ENCODE measurements around the gene KLHL22. TPM values are rescaled to one million over a fixed set of nuclear protein-coding genes. Genes with fewer than 3 reads are reported as not detected.

KLHL22 gene
- total and polyA plus RNA-seq, 2 of the 8 experiments (the other 6 are each of a cell fraction or from before 2014, with no cell fraction given), result 9.4 to 16.2 TPM

DNA sequence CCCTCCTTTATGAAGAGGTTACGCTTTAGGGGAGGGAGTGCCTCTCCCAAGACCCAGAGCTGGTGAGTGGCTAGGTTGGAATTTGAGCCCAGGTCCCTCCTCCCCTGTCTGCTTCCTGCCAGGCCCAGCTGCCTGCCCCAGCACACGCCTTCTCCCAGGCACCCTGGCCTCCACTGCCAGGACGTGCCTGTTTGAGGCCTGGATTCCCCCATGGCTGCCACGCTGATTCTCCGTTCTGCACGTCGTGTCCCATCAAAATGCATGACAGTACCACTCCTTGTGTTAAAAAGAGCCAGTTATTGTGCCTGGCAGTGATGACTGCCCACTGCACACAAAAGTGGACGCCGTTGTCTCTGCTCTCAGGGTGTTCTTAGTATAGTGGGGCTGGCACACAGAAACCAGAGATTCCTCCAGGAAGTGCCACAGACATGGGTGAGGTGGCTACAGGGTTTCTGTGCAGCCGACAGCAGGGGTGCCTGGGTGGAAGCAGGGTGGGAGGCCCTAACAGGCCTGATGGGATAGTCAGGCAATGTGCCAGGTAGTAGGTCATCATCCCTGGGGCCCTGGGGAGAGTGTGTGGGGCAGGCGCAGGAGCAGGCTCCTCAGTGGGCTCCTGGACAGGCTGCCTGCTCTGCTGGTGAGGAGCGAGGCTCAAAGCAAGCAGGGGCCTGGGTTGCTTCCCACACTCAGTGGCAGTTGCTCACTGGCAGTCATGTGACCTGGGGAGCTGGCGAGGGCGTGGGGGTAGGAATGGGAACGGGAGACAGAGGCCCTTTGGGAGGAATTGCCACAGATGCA lies 36.0 kb upstream of the KLHL22 start:
- H3K18ac ChIP-seq (ENCODE audit: extremely low read depth, low read length), result peak overlapping the region; percentile 19; the same call in 1 of the 2 replicates
- no peak for DNase-seq (ENCODE audit: low read depth in 1 of 2, low spot score in 2 of 2)
- H3K4ac ChIP-seq (replicated peaks; ENCODE audit: insufficient read length, low read depth, low read length), result peak overlapping the region; percentile 61
- no peak overlapping the region for H3K27ac ChIP-seq (ENCODE audit: low read depth, low read length)
- H2BK120ac ChIP-seq (replicated peaks; ENCODE audit: low read depth, low read length), result no peak overlapping the region
- no peak overlapping the region for H4K8ac ChIP-seq (ENCODE audit: extremely low read depth, insufficient read depth, low read length)
- 0 out of 2 replicates have a peak overlapping the region, but pooled peaks have one; percentile 27 for H2BK12ac ChIP-seq (ENCODE audit: low read depth, low read length)
- no peak overlapping the region for H2BK15ac ChIP-seq (ENCODE audit: low read length)
- TF ChIP-seq TEAD4 (IDR thresholded peaks at IDR 0.05; ENCODE audit: low read depth, low read length) (0 out of 2 replicates have a peak, but pooled peaks have one; percentile 29), CEBPB (IDR thresholded peaks at IDR 0.05; ENCODE audit: low read depth, low read length) (no peak), CHD1 (IDR thresholded peaks at IDR 0.05; ENCODE audit: low read depth, low read length) (no peak)
- TF ChIP-seq, protein P1, sequence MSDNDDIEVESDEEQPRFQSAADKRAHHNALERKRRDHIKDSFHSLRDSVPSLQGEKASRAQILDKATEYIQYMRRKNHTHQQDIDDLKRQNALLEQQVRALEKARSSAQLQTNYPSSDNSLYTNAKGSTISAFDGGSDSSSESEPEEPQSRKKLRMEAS (IDR thresholded peaks at IDR 0.05), result 0 out of 2 replicates have a peak, but pooled peaks have one; percentile 14
- no peak overlapping the region for H4K5ac ChIP-seq (ENCODE audit: insufficient read length, low read depth, low read length)
- H3K4me2 ChIP-seq (ENCODE audit: insufficient read depth in 1 of 2, low read depth in 2 of 2, low read length in 2 of 2), result no peak overlapping the region
- peak overlapping the region; percentile 72; the same call in 1 of the 2 replicates for H2BK5ac ChIP-seq (ENCODE audit: low read depth, low read length)
- H3K56ac ChIP-seq (replicated peaks; ENCODE audit: insufficient read length, low read depth, low read length), result no peak overlapping the region
- H3K14ac ChIP-seq (ENCODE audit: insufficient read length), result no peak overlapping the region
- POLR2A ChIA-PET (ENCODE audit: partially characterized antibody), result interaction anchor here (0.8 to 1.2 kb wide), 3 partner anchors 11 to 22 kb away, joined by 3 to 5 read pairs (median 4); no protein-coding TSS in a partner anchor
- no peak overlapping the region for H3K9ac ChIP-seq (replicated peaks in 1 of 4; ENCODE audit: extremely low read depth in 1 of 4, low read depth in 3 of 4, low read length in 3 of 4)
- peak overlapping the region; percentile 82; the same call in 1 of the 2 replicates for H2AK5ac ChIP-seq (ENCODE audit: low read depth, low read length)
- H3K23ac ChIP-seq (ENCODE audit: insufficient read length), result no peak overlapping the region
- no peak overlapping the region for H2AFZ ChIP-seq (ENCODE audit: low read length)
- peaks cover 0 to 3% of the 10 kb centered on the region in 2 experiments; a peak in 1 of 4 replicates for H3K9me3 ChIP-seq (ENCODE audit: insufficient read depth in 2 of 2, low read depth in 1 of 2, low read length in 1 of 2)
- FAIRE-seq, result no peak
- H3K23me2 ChIP-seq (ENCODE audit: low read depth, low read length), result peaks cover 3% of the 10 kb centered on the region; the same call in 1 of the 2 replicates
- H4K91ac ChIP-seq (replicated peaks; ENCODE audit: insufficient read length, low read length), result no peak overlapping the region
- WGBS, 2 experiments (ENCODE audit: extremely low coverage in 1 of 2, insufficient coverage in 1 of 2, insufficient read length in 1 of 2, insufficient replicate concordance in 2 of 2, low coverage in 1 of 2, low lambda C conversion rate in 2 of 2, missing lambda C conversion rate in 1 of 2), result 79% methylated on average over 15 of the region's 15 CpGs; no CpG with 5 or more reads in 1 of the 2 experiments
- peaks cover 3 to 52% of the 10 kb centered on the region in 2 experiments; a peak in 3 of 4 replicates for H3K79me2 ChIP-seq (ENCODE audit: control insufficient read depth in 1 of 2, insufficient read depth in 2 of 2, low read length in 2 of 2)
- no peaks in the 10 kb centered on the region for H3K27me3 ChIP-seq (replicated peaks in 1 of 4; ENCODE audit: control insufficient read depth in 3 of 4, extremely low read depth in 1 of 4, insufficient read depth in 3 of 4, low read length in 3 of 4)
- H3K36me3 ChIP-seq (ENCODE audit: control insufficient read depth in 2 of 4, insufficient read depth in 4 of 4, low read length in 3 of 4), result peaks cover 0 to 7% (median 3%) of the 10 kb centered on the region in 4 experiments; a peak in 4 of 8 replicates
- CTCF ChIA-PET (ENCODE audit: partially characterized antibody), result interaction anchor here (1.0 to 2.5 kb wide), 8 partner anchors 12 to 76 kb away, joined by 3 to 8 read pairs (median 4); no protein-coding TSS in a partner anchor
- H3K4me1 ChIP-seq (replicated peaks in 1 of 4; ENCODE audit: control insufficient read depth in 3 of 4, insufficient read depth in 4 of 4, low read length in 3 of 4), result peaks cover 0 to 21% (median 14%) of the 10 kb centered on the region in 4 experiments; a peak in 5 of 7 replicates
- no peak overlapping the region for H3K4me3 ChIP-seq (ENCODE audit: extremely low read depth in 1 of 4, insufficient read depth in 2 of 4, low read depth in 3 of 4, low read length in 4 of 4)
- peaks cover 38% of the 10 kb centered on the region for H3K79me1 ChIP-seq (ENCODE audit: low read depth, low read length)
- H4K20me1 ChIP-seq (replicated peaks in 1 of 2; ENCODE audit: control insufficient read depth in 1 of 2, insufficient read depth in 2 of 2, low read length in 2 of 2), result peaks cover 4 to 16% of the 10 kb centered on the region in 2 experiments
- 0 out of 2 replicates have a peak overlapping the region, but pooled peaks have one; percentile 48 for H2BK20ac ChIP-seq (ENCODE audit: low read length)

All from H1 (cell line).